PFSK-1 (cell line): Measurements from ENCODE around the gene LHPP.

Experiments used
- POLR2AphosphoS5 ChIP-seq: IDR thresholded peaks from 2 replicates; pipeline ENCODE4 v1.6.1; 2012; ENCODE audit warnings: low read depth, mild to moderate bottlenecking, control low read depth, low read length, moderate library complexity
- TAF1 ChIP-seq: IDR thresholded peaks from 2 replicates; pipeline ENCODE4 v1.6.1; 2012; ENCODE audit warnings: low read length, control low read depth, borderline replicate concordance; ENCODE audit not compliant: insufficient read depth
- TF ChIP-seq, protein P1 (sequence below), 2 experiments: IDR thresholded peaks; 2 replicates each; pipeline versions ENCODE4 v1.6.1 to v1.8.0; 2011 to 2012; ENCODE audit warnings: low read depth in 2 of 2, low read length in 2 of 2, control low read depth in 1 of 2, inconsistent platforms in 1 of 2, mild to moderate bottlenecking in 1 of 2, moderate library complexity in 1 of 2; ENCODE audit not compliant: insufficient read depth in 1 of 2

GRCh38 chr10:124656541-124656940 lies 194.9 kb downstream of the LHPP start:
- no peak for TF ChIP-seq POLR2AphosphoS5
- no peak for TF ChIP-seq TAF1
- TF ChIP-seq, protein P1, sequence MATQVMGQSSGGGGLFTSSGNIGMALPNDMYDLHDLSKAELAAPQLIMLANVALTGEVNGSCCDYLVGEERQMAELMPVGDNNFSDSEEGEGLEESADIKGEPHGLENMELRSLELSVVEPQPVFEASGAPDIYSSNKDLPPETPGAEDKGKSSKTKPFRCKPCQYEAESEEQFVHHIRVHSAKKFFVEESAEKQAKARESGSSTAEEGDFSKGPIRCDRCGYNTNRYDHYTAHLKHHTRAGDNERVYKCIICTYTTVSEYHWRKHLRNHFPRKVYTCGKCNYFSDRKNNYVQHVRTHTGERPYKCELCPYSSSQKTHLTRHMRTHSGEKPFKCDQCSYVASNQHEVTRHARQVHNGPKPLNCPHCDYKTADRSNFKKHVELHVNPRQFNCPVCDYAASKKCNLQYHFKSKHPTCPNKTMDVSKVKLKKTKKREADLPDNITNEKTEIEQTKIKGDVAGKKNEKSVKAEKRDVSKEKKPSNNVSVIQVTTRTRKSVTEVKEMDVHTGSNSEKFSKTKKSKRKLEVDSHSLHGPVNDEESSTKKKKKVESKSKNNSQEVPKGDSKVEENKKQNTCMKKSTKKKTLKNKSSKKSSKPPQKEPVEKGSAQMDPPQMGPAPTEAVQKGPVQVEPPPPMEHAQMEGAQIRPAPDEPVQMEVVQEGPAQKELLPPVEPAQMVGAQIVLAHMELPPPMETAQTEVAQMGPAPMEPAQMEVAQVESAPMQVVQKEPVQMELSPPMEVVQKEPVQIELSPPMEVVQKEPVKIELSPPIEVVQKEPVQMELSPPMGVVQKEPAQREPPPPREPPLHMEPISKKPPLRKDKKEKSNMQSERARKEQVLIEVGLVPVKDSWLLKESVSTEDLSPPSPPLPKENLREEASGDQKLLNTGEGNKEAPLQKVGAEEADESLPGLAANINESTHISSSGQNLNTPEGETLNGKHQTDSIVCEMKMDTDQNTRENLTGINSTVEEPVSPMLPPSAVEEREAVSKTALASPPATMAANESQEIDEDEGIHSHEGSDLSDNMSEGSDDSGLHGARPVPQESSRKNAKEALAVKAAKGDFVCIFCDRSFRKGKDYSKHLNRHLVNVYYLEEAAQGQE (IDR thresholded peaks at IDR 0.05; ENCODE audit: insufficient read depth in 1 of 2, low read depth in 2 of 2, low read length in 2 of 2) = no peak
